Epithelial cell of proximal tubule (primary cell): ENCODE measurements around the gene POU4F3. TPM values are rescaled to one million over a fixed set of nuclear protein-coding genes. Genes with fewer than 3 reads are reported as not detected.

Experiments used
- DNase-seq: peaks from one replicate; pipeline ENCODE4 v3.0.0-alpha.2; 2011; ENCODE audit warnings: low read depth
- H3K4me3 ChIP-seq: 2 replicates; pipeline ENCODE4 v1.5.1; 2011; ENCODE audit warnings: low read depth, mild to moderate bottlenecking, low read length
- CTCF ChIP-seq: conservative IDR thresholded peaks from 2 replicates; pipeline ENCODE4 v1.5.1; 2012; ENCODE audit warnings: low read depth, mild to moderate bottlenecking, low read length
- total RNA-seq: library from RNA; depleted of rRNA; stranded (reverse); fragments of >200 nt; gene quantifications from 2 replicates; pipeline ENCODE4 v1.2.3, GENCODE V29; 2015

The POU4F3 gene
- total RNA-seq, 1 donor from 2014 or later: not detected

- DNase-seq: no peak
- no peak overlapping the region for H3K4me3 ChIP-seq
- no peak for TF ChIP-seq CTCF
Measured at GRCh38 chr5:146327989-146328388, 10.7 kb upstream of the POU4F3 start.

GRCh38 chr5:146329697-146330096 lies 8.9 kb upstream of the POU4F3 start:
- no peak overlapping the region for H3K4me3 ChIP-seq
- no peak for DNase-seq
- TF ChIP-seq CTCF: no peak

GRCh38 chr5:146331423-146331822 lies 7.2 kb upstream of the POU4F3 start:
- H3K4me3 ChIP-seq: no peak overlapping the region
- no peak for DNase-seq
- TF ChIP-seq CTCF: no peak

- no peak overlapping the region for H3K4me3 ChIP-seq
- no peak for DNase-seq
- TF ChIP-seq CTCF: no peak
Measured at GRCh38 chr5:146334074-146334533, 4.5 kb upstream of the POU4F3 start.

- no peak overlapping the region for H3K4me3 ChIP-seq
- no peak for DNase-seq
- no peak for TF ChIP-seq CTCF
Measured at GRCh38 chr5:146336197-146336596, 2.4 kb upstream of the POU4F3 start.

- DNase-seq: no peak
- H3K4me3 ChIP-seq: no peak overlapping the region
- no peak for TF ChIP-seq CTCF
Measured at GRCh38 chr5:146337264-146337904, 1.3 kb upstream of the POU4F3 start.

GRCh38 chr5:146337928-146338327 lies 711 bp upstream of the POU4F3 start:
- no peak for DNase-seq
- no peak overlapping the region for H3K4me3 ChIP-seq
- no peak for TF ChIP-seq CTCF
